HL-60/S4 treated with retinoic acid at 250 ng/mL for 4 days and 3 days (cell line): ENCODE data around the gene TARS3.
"Not testable (repeated sequence)": the region's sequence is repeated elsewhere in the genome, so short reads cannot be mapped to it uniquely, and the experiment has no call there.

Experiments
- in situ Hi-C: fragments of 300-500 bp; cut with MboI; formaldehyde crosslinking; loops from 2 replicates; pipeline ENCODE4 v1.7.0; 2022; ENCODE audit warnings: low sequenced_read_pairs

TARS3 gene

DNA sequence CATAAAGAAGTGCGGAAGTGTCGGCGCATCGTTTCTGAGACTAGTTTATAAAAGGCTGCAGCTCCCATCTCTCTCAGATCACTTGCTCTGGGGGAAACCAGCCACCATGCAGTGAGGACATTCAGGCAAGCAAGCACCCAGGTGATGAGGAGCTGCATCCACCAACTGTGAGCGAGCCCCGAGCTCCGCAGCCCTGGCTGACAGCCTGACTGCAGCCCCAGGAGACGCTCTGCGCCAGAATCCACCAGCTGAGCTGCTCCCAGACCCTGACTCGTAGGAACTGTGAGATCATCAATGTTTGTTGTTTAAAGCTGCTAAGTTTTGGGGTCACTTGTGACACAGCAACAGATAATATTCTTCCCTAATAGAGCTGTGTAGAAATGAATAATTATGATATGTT lies 67.1 kb downstream of the TARS3 start:
- in situ Hi-C loops: no loop called here

GRCh38 chr15:101654624-101655337 lies 69.5 kb downstream of the TARS3 start:
- in situ Hi-C loops: loop anchor here (5.0 kb wide), 1 partner anchor 362 kb away; no protein-coding TSS in a partner anchor

- in situ Hi-C loops: loop anchor here (5.0 kb wide), 1 partner anchor 362 kb away; no protein-coding TSS in a partner anchor
These were observed 70.1 kb downstream of the TARS3 start for GRCh38 chr15:101654171-101654570.

DNA sequence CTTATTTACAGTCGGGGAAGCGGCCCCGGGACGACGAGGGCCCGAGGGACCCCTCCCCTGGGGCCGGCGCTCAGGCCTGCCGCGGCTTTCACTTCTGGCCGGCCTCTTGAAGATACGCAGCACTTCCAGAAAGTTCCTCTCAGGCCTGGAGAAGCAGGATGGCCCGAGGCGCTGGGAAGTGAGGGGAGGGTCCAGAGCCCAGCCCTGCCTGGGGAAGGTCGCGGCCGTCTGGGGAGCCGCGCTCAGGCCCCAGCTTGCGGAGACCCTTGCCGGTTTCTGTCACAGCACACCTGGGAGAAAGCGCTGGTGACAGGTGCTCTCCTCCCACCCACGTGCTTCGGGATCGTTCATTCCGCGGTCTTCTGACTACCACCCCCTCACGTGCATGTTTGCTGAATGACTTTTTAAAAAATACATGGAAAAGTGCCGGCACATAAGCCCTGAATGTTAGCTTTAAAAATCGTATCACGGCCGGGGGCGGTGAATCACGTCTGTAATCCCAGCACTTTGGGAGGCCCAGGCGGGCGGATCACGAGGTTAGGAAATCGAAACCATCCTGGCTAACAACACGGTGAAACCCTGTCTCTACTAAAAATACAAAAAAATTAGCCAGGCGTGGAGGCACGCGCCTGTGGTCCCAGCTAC lies 71.4 kb downstream of the TARS3 start:
- in situ Hi-C loops: loop anchor here (5.0 kb wide), 1 partner anchor 361 kb away; no protein-coding TSS in a partner anchor

- in situ Hi-C loops: loop anchor here (5.0 kb wide), 1 partner anchor 360 kb away; no protein-coding TSS in a partner anchor
These were observed 72.0 kb downstream of the TARS3 start, which contains the start of gene TM2D3 for GRCh38 chr15:101652098-101652785. TSS of gene TM2D3 (minus strand) at chr15:101652381. CDS start at chr15:101652361, 20 bp downstream.

DNA sequence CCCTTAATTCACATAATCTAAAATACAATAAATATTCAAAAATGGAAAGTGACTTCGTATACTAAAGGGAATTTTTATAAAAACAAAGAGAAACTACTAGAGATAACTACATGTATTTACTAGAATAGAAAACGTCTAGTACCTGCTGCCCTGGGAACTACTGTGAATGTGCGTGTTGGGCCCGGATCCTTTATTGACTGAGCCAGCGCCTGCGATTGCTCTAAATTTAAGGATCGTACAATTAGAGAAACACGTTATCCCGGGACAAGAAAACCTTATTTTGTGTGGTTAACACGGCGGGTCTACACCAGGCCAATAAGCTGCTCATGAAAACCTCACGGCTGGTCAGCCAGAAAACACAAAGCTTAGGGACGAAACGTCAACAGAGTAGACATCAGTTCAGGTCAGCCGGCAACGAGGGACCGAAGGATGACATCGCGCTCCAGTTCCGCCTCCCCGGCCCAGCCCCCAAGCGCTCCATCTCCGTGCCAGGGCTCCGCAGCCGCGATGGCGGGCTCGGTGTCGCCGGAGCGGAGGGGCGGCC lies 72.6 kb downstream of the TARS3 start:
- in situ Hi-C loops: loop anchor here (5.0 kb wide), 1 partner anchor 359 kb away; no protein-coding TSS in a partner anchor

DNA sequence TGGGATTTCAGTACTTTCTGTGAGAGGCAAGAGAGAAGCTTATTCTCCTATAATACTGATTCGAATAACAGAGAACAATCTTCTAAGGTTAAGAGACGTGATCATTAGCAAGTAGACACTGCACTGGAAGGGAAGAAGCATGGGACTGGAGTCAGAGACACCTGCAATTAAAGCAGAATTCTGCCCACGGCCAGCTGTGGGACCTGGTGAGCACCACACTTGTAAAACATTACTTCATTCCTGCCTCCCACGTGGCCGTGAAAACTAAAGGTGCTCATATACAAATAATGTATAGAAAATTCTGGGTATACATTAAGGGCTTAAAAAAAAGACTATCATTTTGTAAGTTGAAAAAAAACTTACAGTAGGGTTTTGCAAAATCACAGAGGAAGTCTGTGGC lies 74.1 kb downstream of the TARS3 start:
- in situ Hi-C loops: loop anchor here (5.0 kb wide), 1 partner anchor 358 kb away; no protein-coding TSS in a partner anchor

DNA sequence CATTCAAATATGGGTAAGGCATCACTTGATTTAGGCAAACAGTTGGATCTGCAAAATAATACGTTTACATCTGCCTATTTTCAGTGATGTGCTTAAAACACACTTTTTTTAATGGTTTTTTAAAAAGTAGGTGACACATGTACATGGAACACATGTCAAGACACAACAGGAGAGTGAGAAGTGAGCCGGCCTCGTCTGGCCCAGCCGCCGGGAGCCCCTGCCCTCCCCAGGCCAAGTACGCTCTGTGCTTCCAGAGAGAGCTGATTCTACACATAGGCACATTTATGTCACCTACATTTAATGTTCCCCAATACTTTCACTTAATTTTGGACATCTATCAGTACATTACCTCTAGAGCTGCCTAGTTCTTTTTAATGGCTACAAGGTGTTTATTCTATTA lies 75.9 kb downstream of the TARS3 start:
- in situ Hi-C loops: no loop called here

- in situ Hi-C loops: no loop called here
These were observed 77.0 kb downstream of the TARS3 start for GRCh38 chr15:101647251-101647650.

DNA sequence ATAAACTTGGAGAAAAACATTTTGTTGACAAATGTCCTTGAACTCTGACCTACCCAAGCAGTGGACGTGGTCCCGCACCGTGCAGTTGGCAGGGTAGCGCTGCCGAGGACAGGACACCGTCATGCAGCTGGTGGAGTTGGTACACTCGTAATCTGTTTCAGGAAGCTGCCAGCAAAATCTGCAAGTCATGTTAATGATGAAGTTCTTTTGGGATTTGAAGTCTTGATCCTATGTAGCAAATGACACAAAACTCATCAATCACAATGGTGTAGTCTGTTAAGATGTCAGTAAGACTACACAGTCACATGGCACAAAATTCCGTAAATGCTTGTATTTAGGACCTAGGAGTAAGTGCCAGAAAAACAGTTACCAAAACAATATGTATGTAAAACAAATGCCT lies 77.6 kb downstream of the TARS3 start:
- in situ Hi-C loops: no loop called here

- in situ Hi-C loops: no loop called here
These were observed 81.9 kb downstream of the TARS3 start for GRCh38 chr15:101642361-101642760.

- in situ Hi-C loops: no loop called here
These were observed 82.4 kb downstream of the TARS3 start for GRCh38 chr15:101641894-101642293.

- in situ Hi-C loops: no loop called here
These were observed 83.0 kb downstream of the TARS3 start for GRCh38 chr15:101641129-101641764.

DNA sequence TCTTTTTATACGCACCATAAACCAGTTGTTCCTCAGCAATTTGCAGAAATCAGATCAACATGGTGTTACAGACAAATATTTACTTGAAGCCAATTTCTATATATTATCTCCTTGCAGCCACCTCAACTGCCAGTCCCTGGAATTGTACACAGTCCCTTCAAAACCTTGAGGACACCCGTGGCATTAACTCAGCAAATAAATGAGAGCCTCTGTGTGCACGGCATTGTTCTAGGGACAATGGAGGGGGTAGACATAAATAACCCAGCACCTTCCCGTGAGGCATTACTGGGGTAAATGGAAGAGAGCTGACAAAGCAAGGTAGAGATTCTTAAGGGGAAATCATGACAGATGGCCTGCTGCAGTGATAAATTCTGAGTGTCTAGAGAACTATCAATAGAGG lies 84.6 kb downstream of the TARS3 start:
- in situ Hi-C loops: no loop called here

- in situ Hi-C loops: no loop called here
These were observed 86.4 kb downstream of the TARS3 start for GRCh38 chr15:101637919-101638318.

- in situ Hi-C loops: no loop called here
These were observed 86.8 kb downstream of the TARS3 start for GRCh38 chr15:101637516-101637915.

- in situ Hi-C loops: no loop called here
These were observed 87.2 kb downstream of the TARS3 start for GRCh38 chr15:101637038-101637437.

GRCh38 chr15:101635944-101636727 lies 88.1 kb downstream of the TARS3 start:
- in situ Hi-C loops: no loop called here

GRCh38 chr15:101633356-101633755 lies 90.9 kb downstream of the TARS3 start:
- in situ Hi-C loops: no loop called here

DNA sequence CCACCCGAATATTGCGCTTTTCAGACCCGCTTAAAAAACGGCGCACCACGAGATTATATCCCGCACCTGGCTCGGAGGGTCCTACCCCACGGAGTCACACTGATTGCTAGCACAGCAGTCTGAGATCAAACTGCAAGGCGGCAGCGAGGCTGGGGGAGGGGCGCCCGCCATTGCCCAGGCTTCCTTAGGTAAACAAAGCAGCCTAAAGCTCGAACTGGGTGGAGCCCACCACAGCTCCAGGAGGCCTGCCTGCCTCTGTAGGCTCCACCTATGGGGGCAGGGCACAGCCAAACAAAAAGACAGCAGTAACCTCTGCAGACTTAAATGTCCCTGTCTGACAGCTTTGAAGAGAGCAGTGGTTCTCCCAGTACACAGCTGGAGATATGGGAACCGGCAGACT lies 97.5 kb downstream of the TARS3 start:
- in situ Hi-C loops: not testable (repeated sequence)
